Keratinocyte (primary cell): ENCODE results near the gene SLC26A2. TPM values are rescaled to one million over a fixed set of nuclear protein-coding genes. Genes with fewer than 3 reads are reported as not detected.

Experiments
- DNase-seq: peaks from one replicate; pipeline ENCODE4 v3.0.0-alpha.2; 2011; ENCODE audit warnings: low read depth, missing footprints, low spot score
- FAIRE-seq: peaks from 2 replicates; lab custom pipeline; 2011; peaks lifted over from hg19 to GRCh38; lab: Jason Lieb, UNC
- H2AFZ ChIP-seq: 2 replicates; pipeline ENCODE4 v1.6.0; 2012; ENCODE audit warnings: low read length, control low read depth, inconsistent platforms; ENCODE audit not compliant: control insufficient read depth
- H3K27ac ChIP-seq: 2 replicates; pipeline ENCODE4 v1.5.1; 2011; ENCODE audit warnings: low read length; ENCODE audit not compliant: control insufficient read depth, insufficient read depth
- H3K27me3 ChIP-seq: 3 replicates; pipeline ENCODE4 v1.6.0; 2011; ENCODE audit warnings: low read length; ENCODE audit not compliant: control insufficient read depth, insufficient read depth; ENCODE audit errors: extremely low read depth
- H3K36me3 ChIP-seq, 2 experiments: 2 replicates in 1 of 2; 3 replicates in 1 of 2; pipeline ENCODE4 v1.5.1; 2011; ENCODE audit warnings: low read length in 2 of 2, mild to moderate bottlenecking in 1 of 2; ENCODE audit not compliant: control insufficient read depth in 2 of 2, insufficient read depth in 2 of 2; ENCODE audit errors: extremely low read depth in 1 of 2
- H3K4me1 ChIP-seq: 3 replicates; pipeline ENCODE4 v1.5.1; 2011; ENCODE audit warnings: low read length; ENCODE audit not compliant: control insufficient read depth, insufficient read depth; ENCODE audit errors: extremely low read depth
- H3K4me2 ChIP-seq: 3 replicates; pipeline ENCODE4 v1.6.0; 2011; ENCODE audit warnings: low read depth, low read length; ENCODE audit not compliant: control insufficient read depth, insufficient read depth; ENCODE audit errors: extremely low read depth
- H3K4me3 ChIP-seq, 3 experiments: fragments of 200-600 bp in 1 of 3; sonication (generic) in 1 of 3; 2 replicates in 2 of 3; 3 replicates in 1 of 3; pipeline ENCODE4 v1.5.1; 2011 to 2016; ENCODE audit warnings: low read length in 3 of 3, mild to moderate bottlenecking in 3 of 3, control low read depth in 2 of 3, inconsistent platforms in 1 of 3, low read depth in 1 of 3, mixed read lengths in 1 of 3, mixed run types in 1 of 3, moderate library complexity in 1 of 3; ENCODE audit not compliant: control insufficient read depth in 2 of 3, insufficient read depth in 2 of 3; ENCODE audit errors: extremely low read depth in 1 of 3
- H3K79me2 ChIP-seq: 2 replicates; pipeline ENCODE4 v1.6.0; 2012; ENCODE audit warnings: low read length; ENCODE audit not compliant: control insufficient read depth, insufficient read depth
- H3K9ac ChIP-seq: 3 replicates; pipeline ENCODE4 v1.6.0; 2011; ENCODE audit warnings: low read length; ENCODE audit not compliant: control insufficient read depth, insufficient read depth; ENCODE audit errors: extremely low read depth
- H3K9me1 ChIP-seq: 3 replicates; pipeline ENCODE4 v1.6.0; 2011; ENCODE audit warnings: low read length; ENCODE audit not compliant: control insufficient read depth, insufficient read depth; ENCODE audit errors: extremely low read depth
- H3K9me3 ChIP-seq: 2 replicates; pipeline ENCODE4 v1.5.1; 2012; ENCODE audit warnings: low read depth, low read length; ENCODE audit not compliant: control insufficient read depth
- H4K20me1 ChIP-seq: 3 replicates; pipeline ENCODE4 v1.6.0; 2011; ENCODE audit warnings: low read length; ENCODE audit not compliant: control insufficient read depth, insufficient read depth; ENCODE audit errors: extremely low read depth
- CTCF ChIP-seq, 3 experiments: IDR thresholded peaks in 1 of 3; conservative IDR thresholded peaks in 1 of 3; optimal IDR thresholded peaks in 1 of 3; 2 replicates in 2 of 3; 3 replicates in 1 of 3; pipeline versions ENCODE3 to v1.5.1; 2011; ENCODE audit warnings: low read length in 3 of 3, mild to moderate bottlenecking in 3 of 3, moderate library complexity in 2 of 3, control low read depth in 1 of 3, inconsistent platforms in 1 of 3; ENCODE audit not compliant: insufficient read depth in 2 of 3; ENCODE audit errors: extremely low read depth in 1 of 3
- EZH2 ChIP-seq: IDR thresholded peaks from one replicate; pipeline ENCODE4 v1.6.1; 2012; ENCODE audit warnings: inconsistent platforms, mild to moderate bottlenecking, low read length, moderate library complexity
- dilution Hi-C: fragments of 300-500 bp; cut with MboI; formaldehyde crosslinking; loops from one replicate; pipeline ENCODE4 v1.7.0; 2020; ENCODE audit warnings: low sequenced_read_pairs; ENCODE audit not compliant: extremely low pct_ligation_motif_present
- polyA plus RNA-seq, 5 experiments: library from polyadenylated mRNA; depleted of rRNA in 3 of 5; stranded (reverse) in 3 of 5; stranded (forward) in 1 of 5; unstranded in 1 of 5; fragments of >200 nt; gene quantifications; 1 replicate in 1 of 5; 2 replicates in 3 of 5; 3 replicates in 1 of 5; pipeline versions ENCODE4 v1.2.1 to v1.2.3, GENCODE V29; 2011 to 2012; ENCODE audit warnings: missing spikeins in 2 of 5, low read depth in 1 of 5, low replicate concordance in 1 of 5

Gene SLC26A2
- polyA plus RNA-seq, 1 donor (not counting 4 experiments of a cell fraction or from before 2014, with no cell fraction given) = 10.3 TPM

- Histone ChIP-seq H3K27me3 (no peaks in the 10 kb centered on the region), H3K9ac (no peak overlapping the region), H3K9me1 (peaks cover 6% of the 10 kb centered on the region), H3K4me2 (no peak overlapping the region), H3K4me3 (no peak overlapping the region), H3K27ac (no peak overlapping the region), H3K4me1 (peaks cover 14% of the 10 kb centered on the region), H3K36me3 (peaks cover 22 to 46% of the 10 kb centered on the region in 2 experiments), H4K20me1 (peaks cover 5% of the 10 kb centered on the region), H2AFZ (no peak overlapping the region), H3K9me3 (no peaks in the 10 kb centered on the region), H3K79me2 (peaks cover 74% of the 10 kb centered on the region)
- FAIRE-seq (no peak), DNase-seq (no peak)
- dilution Hi-C loops = no loop called here
- no peak for TF ChIP-seq EZH2
- no peak for TF ChIP-seq CTCF (optimal IDR thresholded peaks at IDR 0.05 in 1 of 3, IDR thresholded peaks at IDR 0.05 in 1 of 3, conservative IDR thresholded peaks at IDR 0.05 in 1 of 3; ENCODE audit: extremely low read depth in 1 of 3, insufficient read depth in 2 of 3, low read length in 3 of 3)
Measured at GRCh38 chr5:150006318-150006717, 45.8 kb downstream of the SLC26A2 start.

GRCh38 chr5:150007050-150007449 is 46.5 kb downstream of the SLC26A2 start:
- no peaks in the 10 kb centered on the region for H3K27me3 ChIP-seq
- no peaks in the 10 kb centered on the region for H3K9me3 ChIP-seq
- H3K36me3 ChIP-seq = peaks cover 25 to 47% of the 10 kb centered on the region in 2 experiments
- H3K4me3 ChIP-seq = no peak overlapping the region
- no peak for DNase-seq
- dilution Hi-C loops = no loop called here
- no peak for FAIRE-seq
- no peak overlapping the region for H3K4me2 ChIP-seq
- peaks cover 10% of the 10 kb centered on the region for H3K4me1 ChIP-seq
- peaks cover 5% of the 10 kb centered on the region for H4K20me1 ChIP-seq
- peaks cover 6% of the 10 kb centered on the region for H3K9me1 ChIP-seq
- peaks cover 67% of the 10 kb centered on the region for H3K79me2 ChIP-seq
- no peak overlapping the region for H3K9ac ChIP-seq
- no peak overlapping the region for H3K27ac ChIP-seq
- TF ChIP-seq EZH2 = no peak
- no peak for TF ChIP-seq CTCF (optimal IDR thresholded peaks at IDR 0.05 in 1 of 3, IDR thresholded peaks at IDR 0.05 in 1 of 3, conservative IDR thresholded peaks at IDR 0.05 in 1 of 3; ENCODE audit: extremely low read depth in 1 of 3, insufficient read depth in 2 of 3, low read length in 3 of 3)
- H2AFZ ChIP-seq = no peak overlapping the region
